Kidney epithelial cell (primary cell): ENCODE results near the gene NSF. TPM values are rescaled to one million over a fixed set of nuclear protein-coding genes. Genes with fewer than 3 reads are reported as not detected.
"Not testable (repeated sequence)": the region's sequence is repeated elsewhere in the genome, so short reads cannot be mapped to it uniquely, and the experiment has no call there.

Source experiments
- DNase-seq: peaks from one replicate; pipeline ENCODE4 v3.0.0-alpha.2; 2010; ENCODE audit warnings: low read depth
- H3K27me3 ChIP-seq: 2 replicates; pipeline ENCODE4 v1.6.0; 2011; ENCODE audit warnings: low read length; ENCODE audit not compliant: control insufficient read depth, insufficient read depth
- H3K36me3 ChIP-seq: 2 replicates; pipeline ENCODE4 v1.5.1; 2011; ENCODE audit warnings: low read length; ENCODE audit not compliant: control insufficient read depth, insufficient read depth
- H3K4me3 ChIP-seq: 2 replicates; pipeline ENCODE4 v1.5.1; 2011; ENCODE audit warnings: low read depth, mild to moderate bottlenecking, control low read depth, low read length
- total RNA-seq: library from RNA; depleted of rRNA; stranded (reverse); fragments of >200 nt; gene quantifications from 2 replicates; pipeline ENCODE4 v1.2.3, GENCODE V29; 2015
- TF ChIP-seq, protein P1 (sequence below): IDR thresholded peaks from 2 replicates; pipeline ENCODE4 v1.5.1; 2011; ENCODE audit warnings: mild to moderate bottlenecking, moderate library complexity, low read length, control low read depth, inconsistent platforms; ENCODE audit not compliant: insufficient read depth, poor library complexity, severe bottlenecking

The NSF gene
- total RNA-seq, 1 donor from 2014 or later, result 17.8 TPM

DNA sequence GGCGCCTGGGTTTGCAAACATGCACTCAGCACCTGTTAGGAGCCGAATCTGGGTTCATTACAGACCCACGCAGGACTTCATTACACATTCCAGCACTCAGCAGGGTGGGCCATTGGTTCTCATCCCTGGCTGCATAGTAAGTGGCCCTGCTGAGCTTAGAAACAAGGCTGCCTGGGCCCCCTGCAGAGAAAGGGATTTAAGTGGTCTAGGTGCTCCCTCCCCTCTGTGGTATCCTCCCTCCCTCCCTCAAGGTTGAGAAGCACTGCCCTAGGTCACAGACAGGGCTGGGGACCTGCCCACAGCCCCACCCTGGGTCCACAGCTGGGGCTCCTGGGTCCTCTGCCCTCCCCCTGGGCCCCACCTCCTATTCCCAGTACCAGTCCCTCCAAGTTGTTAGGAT lies 199.7 kb downstream of the NSF start:
- H3K27me3 ChIP-seq, result peaks cover 12% of the 10 kb centered on the region
- DNase-seq, result no peak
- H3K36me3 ChIP-seq, result no peaks in the 10 kb centered on the region
- H3K4me3 ChIP-seq, result no peak overlapping the region
- TF ChIP-seq, protein P1, sequence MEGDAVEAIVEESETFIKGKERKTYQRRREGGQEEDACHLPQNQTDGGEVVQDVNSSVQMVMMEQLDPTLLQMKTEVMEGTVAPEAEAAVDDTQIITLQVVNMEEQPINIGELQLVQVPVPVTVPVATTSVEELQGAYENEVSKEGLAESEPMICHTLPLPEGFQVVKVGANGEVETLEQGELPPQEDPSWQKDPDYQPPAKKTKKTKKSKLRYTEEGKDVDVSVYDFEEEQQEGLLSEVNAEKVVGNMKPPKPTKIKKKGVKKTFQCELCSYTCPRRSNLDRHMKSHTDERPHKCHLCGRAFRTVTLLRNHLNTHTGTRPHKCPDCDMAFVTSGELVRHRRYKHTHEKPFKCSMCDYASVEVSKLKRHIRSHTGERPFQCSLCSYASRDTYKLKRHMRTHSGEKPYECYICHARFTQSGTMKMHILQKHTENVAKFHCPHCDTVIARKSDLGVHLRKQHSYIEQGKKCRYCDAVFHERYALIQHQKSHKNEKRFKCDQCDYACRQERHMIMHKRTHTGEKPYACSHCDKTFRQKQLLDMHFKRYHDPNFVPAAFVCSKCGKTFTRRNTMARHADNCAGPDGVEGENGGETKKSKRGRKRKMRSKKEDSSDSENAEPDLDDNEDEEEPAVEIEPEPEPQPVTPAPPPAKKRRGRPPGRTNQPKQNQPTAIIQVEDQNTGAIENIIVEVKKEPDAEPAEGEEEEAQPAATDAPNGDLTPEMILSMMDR, result no peak

DNA sequence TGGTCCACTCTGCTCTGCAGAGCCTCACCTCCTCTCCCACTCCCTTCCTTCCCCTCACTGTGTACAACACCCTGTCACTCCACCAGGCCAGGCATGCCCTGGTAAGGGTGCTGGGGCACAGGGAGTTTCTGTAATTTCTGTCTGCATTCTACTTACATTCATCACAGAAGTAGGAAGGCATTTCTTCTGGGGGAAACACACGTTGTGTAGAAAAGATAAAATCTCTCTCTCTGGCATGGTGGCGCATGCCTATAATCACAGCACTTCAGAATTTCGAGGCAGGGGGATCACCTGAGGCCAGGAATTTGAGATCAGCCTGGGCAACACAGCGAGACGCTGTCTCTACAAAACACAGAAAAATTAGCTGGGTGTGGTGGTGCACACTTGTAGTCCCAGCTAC lies 201.1 kb downstream of the NSF start:
- Histone ChIP-seq H3K27me3 (peaks cover 10% of the 10 kb centered on the region), H3K4me3 (no peak overlapping the region), H3K36me3 (no peaks in the 10 kb centered on the region)
- no peak for DNase-seq
- TF ChIP-seq, protein P1, result no peak

DNA sequence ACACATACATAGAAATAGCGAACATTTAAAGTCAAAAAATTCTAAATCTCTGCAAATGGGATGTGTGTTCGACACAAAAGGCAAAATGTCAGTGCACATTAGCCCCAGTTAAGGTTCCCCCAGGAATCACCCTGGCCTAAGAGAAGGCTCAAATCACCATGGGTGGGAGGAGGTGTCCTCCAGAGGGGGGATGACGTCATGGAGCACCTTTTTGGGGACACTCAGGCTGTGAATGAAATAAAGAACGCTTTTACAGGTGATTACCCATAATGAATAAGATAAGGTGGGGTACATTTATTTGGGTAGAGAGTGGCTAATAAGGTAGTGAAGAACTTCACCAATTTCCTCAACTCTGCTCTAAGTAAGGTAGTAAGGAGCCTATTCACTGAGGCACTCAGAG lies 201.6 kb downstream of the NSF start:
- H3K36me3 ChIP-seq, result no peaks in the 10 kb centered on the region
- no peak overlapping the region for H3K4me3 ChIP-seq
- H3K27me3 ChIP-seq, result peaks cover 10% of the 10 kb centered on the region
- no peak for DNase-seq
- TF ChIP-seq, protein P1, result no peak

DNA sequence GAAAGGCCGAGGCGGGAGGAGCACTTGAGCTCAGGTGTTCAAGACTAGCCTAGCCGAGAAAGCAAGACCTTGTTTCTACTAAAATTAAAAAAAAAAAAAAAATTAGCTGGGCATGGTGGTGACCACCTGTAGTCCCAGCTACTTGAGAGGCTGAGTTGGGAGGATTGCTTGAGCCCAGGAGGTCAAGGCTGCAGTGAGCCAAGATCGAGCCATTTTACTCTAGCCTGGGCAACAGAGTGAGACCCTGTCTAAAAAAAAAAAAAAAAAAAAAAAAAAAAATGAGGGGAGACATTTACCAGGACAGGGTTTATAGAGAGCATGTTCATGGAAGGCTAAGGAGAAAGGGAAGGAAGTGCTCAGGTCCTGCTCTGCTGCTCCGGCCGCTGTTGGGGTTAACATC lies 202.6 kb downstream of the NSF start:
- H3K27me3 ChIP-seq, result peaks cover 10% of the 10 kb centered on the region
- H3K4me3 ChIP-seq, H3K36me3 ChIP-seq, DNase-seq: not testable (repeated sequence)

DNA sequence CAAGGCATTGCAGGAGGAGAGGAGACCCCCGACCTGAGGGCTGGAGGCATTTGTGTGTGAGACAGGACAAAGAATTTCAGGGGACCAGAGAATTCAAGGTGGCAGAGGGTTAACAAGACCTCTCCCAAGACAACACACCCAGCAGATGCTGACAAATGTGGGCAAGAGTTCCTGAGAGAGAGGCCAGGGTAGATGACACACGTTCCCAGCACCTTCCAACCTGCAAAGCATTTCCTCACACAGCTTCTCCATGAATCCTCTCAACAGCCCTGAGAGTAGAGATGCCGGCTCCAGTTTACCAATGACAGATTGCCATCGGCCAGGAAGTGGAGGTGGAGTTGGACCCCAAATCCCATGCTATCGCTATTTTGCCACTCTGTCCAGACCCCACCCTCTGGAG lies 203.1 kb downstream of the NSF start:
- H3K27me3 ChIP-seq, result peaks cover 10% of the 10 kb centered on the region
- TF ChIP-seq, protein P1, result no peak
- no peak for DNase-seq
- H3K36me3 ChIP-seq, result no peaks in the 10 kb centered on the region
- no peak overlapping the region for H3K4me3 ChIP-seq

DNA sequence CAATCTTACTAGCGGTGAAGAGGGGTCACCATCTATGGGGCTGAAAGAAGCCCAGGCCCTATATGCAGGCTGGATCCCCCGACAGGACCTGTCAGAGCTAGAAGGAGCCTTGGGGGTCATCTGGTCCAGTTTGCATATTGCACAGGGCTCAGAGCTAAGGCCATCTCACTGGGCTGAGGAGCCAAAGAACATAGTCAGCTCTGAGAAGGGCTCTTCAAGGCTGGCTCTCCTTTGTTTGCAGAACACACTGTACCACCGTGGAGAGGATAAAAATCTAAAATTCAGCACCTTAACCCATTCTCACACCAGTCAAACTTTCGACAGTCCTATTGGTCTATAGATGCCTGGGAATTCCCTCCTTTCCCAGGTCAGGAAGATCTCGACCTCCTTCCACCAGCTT lies 203.8 kb downstream of the NSF start:
- H3K27me3 ChIP-seq, result peaks cover 10% of the 10 kb centered on the region
- no peak for DNase-seq

More for the DNA sequence above, 203.8 kb downstream of the NSF start:
- H3K4me3 ChIP-seq, result no peak overlapping the region
- TF ChIP-seq, protein P1, result no peak
- no peaks in the 10 kb centered on the region for H3K36me3 ChIP-seq
